SK-N-DZ (cell line): ENCODE results near the gene CDC6.
A peak's percentile ranks its signal among the peaks of the same experiment; 100 is the strongest.

Experiments
- DNase-seq: peaks from one replicate; pipeline ENCODE4 v3.0.0-alpha.2; 2015; ENCODE audit warnings: low spot score

The CDC6 gene

DNA sequence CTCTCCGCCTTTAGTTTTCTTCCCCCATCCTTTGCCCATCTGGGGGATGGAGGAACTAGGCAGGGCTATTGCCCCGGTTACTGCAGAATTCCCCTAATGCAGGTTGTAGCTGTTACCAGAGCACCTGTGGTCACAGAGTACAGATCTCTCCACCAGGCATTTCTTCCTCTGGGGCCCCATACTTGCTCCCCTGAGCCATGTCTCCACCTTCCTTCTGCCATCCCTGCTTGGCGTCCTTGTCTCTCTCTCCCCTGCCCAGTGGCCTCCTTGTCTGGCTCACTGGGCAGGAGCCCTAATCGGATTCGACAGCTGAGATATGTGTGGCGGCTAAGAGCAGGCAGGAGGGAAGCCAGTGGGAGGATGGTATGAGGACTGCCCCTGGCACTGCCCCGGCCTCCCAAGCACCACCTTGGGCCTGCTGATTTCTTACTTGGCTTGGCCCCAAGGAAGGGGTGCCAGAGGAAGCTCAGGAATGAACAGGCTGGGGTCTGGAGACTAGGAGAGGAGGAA is 23.3 kb downstream of the CDC6 start:
- DNase-seq = peak; percentile 89

GRCh38 chr17:40311575-40311974 is 23.9 kb downstream of the CDC6 start:
- no peak for DNase-seq

- DNase-seq = no peak
Measured at GRCh38 chr17:40312131-40312731, 24.6 kb downstream of the CDC6 start.

DNA sequence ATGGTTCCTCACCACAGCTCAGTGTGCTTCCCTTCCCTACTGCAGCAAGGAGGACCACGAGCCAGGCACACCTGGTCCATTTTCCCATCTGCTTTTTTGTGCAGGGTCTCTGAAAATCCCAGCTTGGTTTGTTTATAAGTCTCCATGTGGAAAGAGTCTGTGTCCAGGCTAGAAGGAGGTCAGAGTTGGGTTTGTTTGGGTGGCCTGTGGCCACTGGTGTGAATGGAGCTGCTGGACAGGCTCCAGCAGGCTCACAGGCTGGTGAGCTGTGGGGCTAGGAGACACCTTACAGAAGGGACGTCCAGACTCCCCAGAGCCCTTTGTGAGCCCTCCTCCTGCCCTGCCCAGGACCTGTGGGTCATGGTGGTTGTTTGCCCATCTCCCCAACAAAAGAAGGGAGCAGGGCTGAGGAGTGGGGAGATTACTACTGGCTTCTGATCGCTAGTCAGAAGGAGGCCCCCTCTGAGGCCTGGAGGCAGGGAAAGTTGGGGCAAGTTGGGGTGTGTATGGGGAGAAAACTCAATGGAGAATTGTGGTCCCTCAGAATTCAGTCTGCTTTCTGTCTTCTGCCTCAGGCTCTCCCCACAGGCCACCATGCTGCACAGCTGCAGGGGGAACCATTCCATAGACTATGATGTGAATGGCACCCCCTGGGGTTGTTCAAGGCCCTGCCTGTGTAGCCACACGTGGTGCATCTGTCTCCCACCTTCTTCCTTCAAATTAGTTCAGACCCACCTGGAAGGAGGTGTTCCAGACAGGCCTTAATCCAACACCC is 25.4 kb downstream of the CDC6 start:
- no peak for DNase-seq

- DNase-seq = no peak
Measured at GRCh38 chr17:40313668-40314583, 26.2 kb downstream of the CDC6 start.

- DNase-seq = no peak
Measured at GRCh38 chr17:40314584-40314956, 26.9 kb downstream of the CDC6 start.

DNA sequence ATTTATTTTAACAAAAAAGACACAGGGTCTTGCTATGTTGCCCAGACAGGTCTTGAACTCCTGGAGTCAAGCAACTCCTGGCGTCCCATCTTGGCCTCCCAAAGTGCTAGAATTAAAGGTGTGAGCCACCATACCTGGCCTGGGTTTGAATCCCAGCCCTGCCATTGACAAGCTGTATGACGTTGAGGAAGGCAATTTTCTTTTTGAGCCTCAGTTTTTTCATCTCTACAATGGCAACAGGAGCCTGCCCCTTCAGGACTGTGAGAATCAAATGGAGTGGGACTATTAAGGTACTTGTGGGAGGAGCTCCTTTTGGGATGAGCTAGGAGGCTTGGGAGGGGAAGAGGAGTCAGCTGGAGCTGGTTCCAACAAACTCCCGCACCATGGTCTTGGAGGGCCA is 27.5 kb downstream of the CDC6 start:
- no peak for DNase-seq

GRCh38 chr17:40315678-40316570 is 28.2 kb downstream of the CDC6 start:
- DNase-seq = no peak

GRCh38 chr17:40316571-40317344 is 29.1 kb downstream of the CDC6 start:
- DNase-seq = peak; percentile 63

DNA sequence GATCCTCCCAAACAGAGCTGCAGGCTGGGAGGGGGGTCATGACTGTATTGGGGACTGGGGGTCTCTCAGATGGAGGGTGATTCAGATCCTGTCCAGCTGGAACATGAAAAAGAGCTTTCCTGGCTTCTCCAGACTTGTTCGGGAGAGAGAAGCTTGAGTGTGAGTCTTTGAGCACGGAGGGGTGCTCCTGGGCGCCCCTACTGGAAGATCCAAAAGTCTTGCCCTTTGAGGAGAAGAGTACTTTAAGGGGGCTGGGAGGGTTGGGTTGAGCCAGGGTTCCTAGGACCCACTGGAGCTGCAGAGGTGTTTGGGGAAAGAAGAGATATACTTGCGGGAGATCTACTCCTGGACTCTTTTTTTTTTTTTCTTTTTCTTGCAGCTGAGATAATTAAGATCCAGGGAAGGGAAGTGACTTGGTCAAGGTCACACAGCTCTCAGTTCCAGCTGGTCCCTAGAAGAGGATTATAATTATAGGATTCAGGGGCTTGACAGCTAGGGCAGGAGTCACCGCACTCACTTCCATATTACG is 29.7 kb downstream of the CDC6 start:
- peak; percentile 78 for DNase-seq

- DNase-seq = peak; percentile 94
Measured at GRCh38 chr17:40317880-40318829, 30.5 kb downstream of the CDC6 start.

GRCh38 chr17:40318830-40319391 is 31.2 kb downstream of the CDC6 start:
- no peak for DNase-seq

GRCh38 chr17:40319651-40320540 is 32.2 kb downstream of the CDC6 start:
- DNase-seq = no peak

- DNase-seq = no peak
Measured at GRCh38 chr17:40320756-40321523, 33.3 kb downstream of the CDC6 start.

DNA sequence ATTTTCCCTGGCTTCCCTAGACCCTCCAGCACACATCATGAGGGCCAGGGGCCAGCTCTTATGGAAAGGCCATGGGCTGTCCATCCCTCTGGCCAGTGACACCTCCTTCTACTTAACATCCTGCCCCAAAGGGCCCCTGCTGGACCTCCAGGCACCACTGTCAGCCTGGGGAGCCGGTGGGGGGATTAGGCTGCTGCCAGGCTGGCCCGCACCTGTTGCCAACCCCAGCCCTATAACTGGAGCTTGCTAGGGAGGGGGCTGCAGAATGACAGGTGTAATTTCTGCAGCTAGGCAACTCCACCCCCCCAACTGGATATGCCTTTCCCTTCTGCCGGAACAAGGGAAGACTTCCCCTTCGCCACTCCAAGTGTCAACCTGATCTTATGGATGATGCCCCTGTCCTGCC is 33.8 kb downstream of the CDC6 start:
- no peak for DNase-seq

- DNase-seq = no peak
Measured at GRCh38 chr17:40321961-40322357, 34.3 kb downstream of the CDC6 start.
